HL-60 (cell line): ENCODE data around the gene KIAA1210.

ENCODE experiments used
- DNase-seq, 2 experiments: peaks; one replicate each; pipeline ENCODE4 v3.0.0-alpha.2; 2010 to 2020; ENCODE audit warnings: low read depth in 1 of 2, low spot score in 1 of 2
- H3K27ac ChIP-seq: fragments of 250-450 bp; sonication (Bioruptor Pico); replicated peaks from 2 replicates; pipeline ENCODE4 v1.5.1; 2020; ENCODE audit warnings: mild to moderate bottlenecking, moderate library complexity
- H3K27me3 ChIP-seq: fragments of 250-450 bp; sonication (Bioruptor Pico); 2 replicates; pipeline ENCODE4 v1.5.1; 2021; ENCODE audit warnings: mild to moderate bottlenecking, moderate library complexity; ENCODE audit not compliant: insufficient read depth, poor library complexity, severe bottlenecking
- H3K4me3 ChIP-seq: replicated peaks from 2 replicates; pipeline ENCODE4 v1.5.1; 2011; ENCODE audit warnings: mild to moderate bottlenecking, control low read depth, low read length; ENCODE audit not compliant: insufficient read depth
- GABPA ChIP-seq: IDR thresholded peaks from 2 replicates; pipeline ENCODE4 v1.6.1; 2012; ENCODE audit warnings: low read depth
- POLR2AphosphoS5 ChIP-seq: IDR thresholded peaks from 2 replicates; pipeline ENCODE4 v1.6.1; 2012; ENCODE audit warnings: low read depth
- REST ChIP-seq: IDR thresholded peaks from 2 replicates; pipeline ENCODE4 v1.6.1; 2012; ENCODE audit warnings: low read depth; ENCODE audit not compliant: insufficient replicate concordance
- SPI1 ChIP-seq: IDR thresholded peaks from 2 replicates; pipeline ENCODE4 v1.6.1; 2012; ENCODE audit warnings: low read depth, mild to moderate bottlenecking, borderline replicate concordance
- TF ChIP-seq, protein P1 (sequence below): IDR thresholded peaks from one replicate; pipeline ENCODE4 v1.5.1; 2011; ENCODE audit warnings: low read length, control low read depth, inconsistent platforms; ENCODE audit not compliant: insufficient read depth

The KIAA1210 gene

DNA sequence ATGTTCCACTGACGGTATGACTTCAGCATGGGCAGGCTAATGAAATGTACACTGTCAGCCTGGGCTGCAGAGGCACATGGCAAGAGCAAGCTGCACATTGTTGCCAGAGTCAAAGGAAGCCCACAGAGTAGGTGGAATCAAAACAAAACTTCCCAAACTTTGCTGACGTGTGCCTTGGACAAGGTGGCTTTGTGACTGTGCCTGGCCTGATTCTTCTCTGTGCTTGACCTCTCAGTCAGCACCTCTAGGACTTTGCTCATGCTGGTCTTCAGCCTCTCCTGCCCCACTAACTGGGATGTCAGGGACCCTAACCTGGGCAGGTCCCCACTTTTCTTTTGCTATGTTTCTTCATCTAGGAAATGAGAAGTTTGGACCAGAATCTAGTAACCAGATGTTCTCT lies 40.5 kb upstream of the KIAA1210 start:
- no peak overlapping the region for H3K27ac ChIP-seq
- no peak for TF ChIP-seq GABPA
- TF ChIP-seq SPI1, result no peak
- TF ChIP-seq REST, result no peak
- no peak for TF ChIP-seq POLR2AphosphoS5
- TF ChIP-seq, protein P1, sequence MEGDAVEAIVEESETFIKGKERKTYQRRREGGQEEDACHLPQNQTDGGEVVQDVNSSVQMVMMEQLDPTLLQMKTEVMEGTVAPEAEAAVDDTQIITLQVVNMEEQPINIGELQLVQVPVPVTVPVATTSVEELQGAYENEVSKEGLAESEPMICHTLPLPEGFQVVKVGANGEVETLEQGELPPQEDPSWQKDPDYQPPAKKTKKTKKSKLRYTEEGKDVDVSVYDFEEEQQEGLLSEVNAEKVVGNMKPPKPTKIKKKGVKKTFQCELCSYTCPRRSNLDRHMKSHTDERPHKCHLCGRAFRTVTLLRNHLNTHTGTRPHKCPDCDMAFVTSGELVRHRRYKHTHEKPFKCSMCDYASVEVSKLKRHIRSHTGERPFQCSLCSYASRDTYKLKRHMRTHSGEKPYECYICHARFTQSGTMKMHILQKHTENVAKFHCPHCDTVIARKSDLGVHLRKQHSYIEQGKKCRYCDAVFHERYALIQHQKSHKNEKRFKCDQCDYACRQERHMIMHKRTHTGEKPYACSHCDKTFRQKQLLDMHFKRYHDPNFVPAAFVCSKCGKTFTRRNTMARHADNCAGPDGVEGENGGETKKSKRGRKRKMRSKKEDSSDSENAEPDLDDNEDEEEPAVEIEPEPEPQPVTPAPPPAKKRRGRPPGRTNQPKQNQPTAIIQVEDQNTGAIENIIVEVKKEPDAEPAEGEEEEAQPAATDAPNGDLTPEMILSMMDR, result no peak
- H3K27me3 ChIP-seq, result no peaks in the 10 kb centered on the region
- no peak overlapping the region for H3K4me3 ChIP-seq
- no peak for DNase-seq

DNA sequence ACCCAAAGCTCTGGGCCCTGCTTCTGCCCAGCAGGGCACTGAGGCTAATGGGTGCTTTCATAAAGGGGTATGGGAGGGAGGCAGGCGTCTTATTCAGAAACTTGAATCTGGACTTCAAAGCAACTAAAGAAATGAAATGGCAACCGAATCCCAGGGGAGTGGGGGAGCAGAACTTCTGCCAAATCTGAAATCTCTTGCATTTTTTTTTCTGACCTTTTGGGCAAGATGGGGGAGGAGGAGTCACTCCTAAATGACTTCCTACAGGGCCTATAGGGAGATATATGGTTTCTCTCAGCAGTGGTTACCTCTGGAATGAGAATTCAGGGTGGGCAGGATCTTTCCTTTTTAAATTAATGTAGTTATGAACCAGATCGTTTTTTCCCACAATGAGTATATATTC lies 30.6 kb upstream of the KIAA1210 start:
- Histone ChIP-seq H3K4me3 (no peak overlapping the region), H3K27me3 (peaks cover 3% of the 10 kb centered on the region), H3K27ac (no peak overlapping the region)
- no peak for DNase-seq
- TF ChIP-seq POLR2AphosphoS5 (no peak), GABPA (no peak), SPI1 (no peak), REST (no peak)
- TF ChIP-seq, protein P1, result no peak

- no peak overlapping the region for H3K4me3 ChIP-seq
- no peak for DNase-seq
- H3K27ac ChIP-seq, result no peak overlapping the region
- TF ChIP-seq SPI1 (no peak), GABPA (no peak), REST (no peak), POLR2AphosphoS5 (no peak)
- TF ChIP-seq, protein P1, result no peak
- H3K27me3 ChIP-seq, result peaks cover 7% of the 10 kb centered on the region
Observed at GRCh38 chrX:119156241-119156640, 28.6 kb upstream of the KIAA1210 start.
